ENCODE data around the gene LPP.

The LPP gene

DNA sequence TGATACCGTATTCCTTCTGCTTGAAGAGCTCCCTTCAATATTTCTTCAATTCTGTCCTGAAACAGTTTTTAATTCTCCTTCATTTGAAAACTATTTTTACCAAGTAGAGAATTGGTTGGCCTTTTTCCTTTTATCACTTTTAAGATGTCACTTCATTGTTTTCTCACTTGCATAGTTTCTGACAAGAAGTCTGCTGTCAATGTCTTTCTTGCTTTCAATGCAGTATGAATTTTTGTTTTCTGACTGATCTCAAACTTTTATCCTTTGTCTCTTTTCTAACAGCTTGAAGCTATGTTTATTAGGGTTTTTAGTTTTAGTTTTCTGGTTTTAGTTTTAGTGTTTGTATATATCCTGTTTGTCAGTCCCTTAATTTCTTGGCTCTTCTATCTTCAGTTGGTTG, 653.0 kb downstream of the LPP start:
- Histone ChIP-seq H3K9ac (ENCODE audit: low read length) (no peak overlapping the region), H3K36me3 (ENCODE audit: insufficient read depth, low read length) (no peaks in the 10 kb centered on the region), H3K79me2 (ENCODE audit: insufficient read depth, low read length) (no peaks in the 10 kb centered on the region), H3K9me3 (ENCODE audit: low read length) (peaks cover 17% of the 10 kb centered on the region), H3K27ac (ENCODE audit: low read depth, low read length, poor library complexity, severe bottlenecking) (no peak overlapping the region), H4K20me1 (ENCODE audit: insufficient read depth, low read length) (no peaks in the 10 kb centered on the region), H3F3A (ENCODE audit: insufficient read depth, low read length) (no peaks in the 10 kb centered on the region), H3K4me3 (ENCODE audit: low read depth, low read length, poor library complexity, severe bottlenecking) (no peak overlapping the region), H2AFZ (ENCODE audit: low read length) (no peak overlapping the region), H3K27me3 (ENCODE audit: insufficient read depth, low read length) (no peaks in the 10 kb centered on the region), H3K4me1 (ENCODE audit: insufficient read depth, low read length, severe bottlenecking) (no peaks in the 10 kb centered on the region), H3K9me2 (ENCODE audit: low read depth, low read length) (no peaks in the 10 kb centered on the region), H3K4me2 (ENCODE audit: low read length) (no peak overlapping the region)
- TF ChIP-seq, protein P1, sequence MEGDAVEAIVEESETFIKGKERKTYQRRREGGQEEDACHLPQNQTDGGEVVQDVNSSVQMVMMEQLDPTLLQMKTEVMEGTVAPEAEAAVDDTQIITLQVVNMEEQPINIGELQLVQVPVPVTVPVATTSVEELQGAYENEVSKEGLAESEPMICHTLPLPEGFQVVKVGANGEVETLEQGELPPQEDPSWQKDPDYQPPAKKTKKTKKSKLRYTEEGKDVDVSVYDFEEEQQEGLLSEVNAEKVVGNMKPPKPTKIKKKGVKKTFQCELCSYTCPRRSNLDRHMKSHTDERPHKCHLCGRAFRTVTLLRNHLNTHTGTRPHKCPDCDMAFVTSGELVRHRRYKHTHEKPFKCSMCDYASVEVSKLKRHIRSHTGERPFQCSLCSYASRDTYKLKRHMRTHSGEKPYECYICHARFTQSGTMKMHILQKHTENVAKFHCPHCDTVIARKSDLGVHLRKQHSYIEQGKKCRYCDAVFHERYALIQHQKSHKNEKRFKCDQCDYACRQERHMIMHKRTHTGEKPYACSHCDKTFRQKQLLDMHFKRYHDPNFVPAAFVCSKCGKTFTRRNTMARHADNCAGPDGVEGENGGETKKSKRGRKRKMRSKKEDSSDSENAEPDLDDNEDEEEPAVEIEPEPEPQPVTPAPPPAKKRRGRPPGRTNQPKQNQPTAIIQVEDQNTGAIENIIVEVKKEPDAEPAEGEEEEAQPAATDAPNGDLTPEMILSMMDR (IDR thresholded peaks at IDR 0.05; ENCODE audit: low read length) = no peak
- TF ChIP-seq EZH2 (IDR thresholded peaks at IDR 0.05; ENCODE audit: borderline replicate concordance, low read length) = no peak

DNA sequence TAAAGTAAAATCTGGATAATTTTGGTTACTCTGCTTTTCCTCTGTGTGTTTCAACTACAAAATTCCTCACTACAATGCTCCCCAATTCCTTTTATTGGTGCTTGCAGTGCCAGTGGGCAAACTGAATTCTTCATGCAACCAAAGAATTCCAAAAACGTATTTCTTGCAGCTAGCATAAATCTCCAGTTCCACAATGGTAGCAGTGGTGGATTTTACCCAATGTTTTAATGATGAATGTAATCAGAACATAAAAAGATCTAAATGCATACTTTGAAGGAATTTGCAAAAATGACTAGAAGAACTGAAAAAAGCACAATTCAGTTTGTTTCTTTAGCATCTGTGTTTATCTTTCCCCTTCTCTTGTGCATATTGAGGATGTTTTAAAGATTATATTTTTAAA, 658.2 kb downstream of the LPP start:
- H3K27ac ChIP-seq (ENCODE audit: low read depth, low read length, poor library complexity, severe bottlenecking) = no peak overlapping the region
- peaks cover 5% of the 10 kb centered on the region for H3K9me3 ChIP-seq (ENCODE audit: low read length)
- H3K9me2 ChIP-seq (ENCODE audit: low read depth, low read length) = no peaks in the 10 kb centered on the region
- no peaks in the 10 kb centered on the region for H3K27me3 ChIP-seq (ENCODE audit: insufficient read depth, low read length)
- TF ChIP-seq, protein P1 (IDR thresholded peaks at IDR 0.05; ENCODE audit: low read length) = no peak
- no peak for TF ChIP-seq EZH2 (IDR thresholded peaks at IDR 0.05; ENCODE audit: borderline replicate concordance, low read length)
- no peak overlapping the region for H3K9ac ChIP-seq (ENCODE audit: low read length)
- no peaks in the 10 kb centered on the region for H3K4me1 ChIP-seq (ENCODE audit: insufficient read depth, low read length, severe bottlenecking)
- no peaks in the 10 kb centered on the region for H3F3A ChIP-seq (ENCODE audit: insufficient read depth, low read length)
- no peaks in the 10 kb centered on the region for H4K20me1 ChIP-seq (ENCODE audit: insufficient read depth, low read length)
- H3K4me2 ChIP-seq (ENCODE audit: low read length) = no peak overlapping the region
- no peaks in the 10 kb centered on the region for H3K79me2 ChIP-seq (ENCODE audit: insufficient read depth, low read length)
- no peaks in the 10 kb centered on the region for H3K36me3 ChIP-seq (ENCODE audit: insufficient read depth, low read length)
- H3K4me3 ChIP-seq (ENCODE audit: low read depth, low read length, poor library complexity, severe bottlenecking) = no peak overlapping the region
- no peak overlapping the region for H2AFZ ChIP-seq (ENCODE audit: low read length)

DNA sequence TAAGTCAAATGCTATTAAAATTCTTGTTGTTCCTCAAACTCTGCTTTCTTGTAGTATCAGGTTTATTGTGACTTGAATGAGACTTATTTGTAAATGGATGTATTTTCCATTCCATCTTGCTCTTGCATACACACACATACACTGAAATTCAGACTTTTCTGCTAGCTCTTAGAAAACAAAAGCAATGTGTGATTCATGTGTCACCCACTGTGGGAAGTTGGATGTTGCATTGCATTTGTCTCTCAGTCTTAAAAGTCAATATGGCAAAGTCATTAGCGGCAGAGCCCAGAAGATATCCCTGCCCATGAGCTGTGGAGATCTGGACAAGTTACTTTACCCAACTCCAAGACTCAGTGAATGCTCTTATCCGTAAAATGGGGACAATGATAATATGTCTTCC, 660.6 kb downstream of the LPP start:
- Histone ChIP-seq H3K4me3 (ENCODE audit: low read depth, low read length, poor library complexity, severe bottlenecking) (no peak overlapping the region), H3K9me2 (ENCODE audit: low read depth, low read length) (no peaks in the 10 kb centered on the region), H3K4me2 (ENCODE audit: low read length) (no peak overlapping the region), H3K4me1 (ENCODE audit: insufficient read depth, low read length, severe bottlenecking) (no peaks in the 10 kb centered on the region), H3K36me3 (ENCODE audit: insufficient read depth, low read length) (no peaks in the 10 kb centered on the region), H3K27ac (ENCODE audit: low read depth, low read length, poor library complexity, severe bottlenecking) (no peak overlapping the region), H3F3A (ENCODE audit: insufficient read depth, low read length) (no peaks in the 10 kb centered on the region), H3K27me3 (ENCODE audit: insufficient read depth, low read length) (no peaks in the 10 kb centered on the region), H3K9ac (ENCODE audit: low read length) (no peak overlapping the region), H4K20me1 (ENCODE audit: insufficient read depth, low read length) (no peaks in the 10 kb centered on the region), H2AFZ (ENCODE audit: low read length) (no peak overlapping the region), H3K79me2 (ENCODE audit: insufficient read depth, low read length) (no peaks in the 10 kb centered on the region), H3K9me3 (ENCODE audit: low read length) (no peaks in the 10 kb centered on the region)
- TF ChIP-seq, protein P1 (IDR thresholded peaks at IDR 0.05; ENCODE audit: low read length) = no peak
- TF ChIP-seq EZH2 (IDR thresholded peaks at IDR 0.05; ENCODE audit: borderline replicate concordance, low read length) = no peak
